Measurements from ENCODE around the gene FKRP.
A peak's percentile ranks its signal among the peaks of the same experiment; 100 is the strongest.
"Not testable (repeated sequence)": the region's sequence is repeated elsewhere in the genome, so short reads cannot be mapped to it uniquely, and the experiment has no call there.

FKRP gene

GRCh38 chr19:46759817-46760333 lies 14.0 kb downstream of the FKRP start:
- DNase-seq, result no peak

- no peak for DNase-seq
These were observed 14.5 kb downstream of the FKRP start for GRCh38 chr19:46760363-46760762.

- DNase-seq, result not testable (repeated sequence)
These were observed 15.0 kb downstream of the FKRP start for GRCh38 chr19:46760897-46761296.

GRCh38 chr19:46761418-46761831 lies 15.6 kb downstream of the FKRP start:
- no peak for DNase-seq

GRCh38 chr19:46762245-46762890 lies 16.5 kb downstream of the FKRP start:
- DNase-seq, result no peak

- no peak for DNase-seq
These were observed 19.0 kb downstream of the FKRP start for GRCh38 chr19:46764817-46765291.

GRCh38 chr19:46766569-46767317 lies 20.9 kb downstream of the FKRP start:
- DNase-seq, result no peak

- DNase-seq, result not testable (repeated sequence)
These were observed 22.9 kb downstream of the FKRP start for GRCh38 chr19:46768746-46769145.

GRCh38 chr19:46772170-46773017 lies 26.5 kb downstream of the FKRP start:
- no peak for DNase-seq

- no peak for DNase-seq
These were observed 27.2 kb downstream of the FKRP start for GRCh38 chr19:46773018-46773399.

GRCh38 chr19:46775642-46776258 lies 29.9 kb downstream of the FKRP start:
- no peak for DNase-seq

- DNase-seq, result no peak
These were observed 31.4 kb downstream of the FKRP start for GRCh38 chr19:46776927-46777911.

GRCh38 chr19:46777956-46778645 lies 32.2 kb downstream of the FKRP start:
- DNase-seq, result not testable (repeated sequence)

- no peak for DNase-seq
These were observed 36.6 kb downstream of the FKRP start for GRCh38 chr19:46782355-46783019.

GRCh38 chr19:46783670-46784069 lies 37.8 kb downstream of the FKRP start:
- no peak for DNase-seq

- DNase-seq, result peak; percentile 83
These were observed 38.6 kb downstream of the FKRP start for GRCh38 chr19:46784262-46785053.

GRCh38 chr19:46785054-46785979 lies 39.5 kb downstream of the FKRP start:
- no peak for DNase-seq

GRCh38 chr19:46785980-46786235 lies 40.1 kb downstream of the FKRP start:
- DNase-seq, result no peak

Data from KG1 (cell line).